Kidney glomerular epithelial cell (primary cell): ENCODE results near the gene SMARCC1.

Source experiments
- DNase-seq: peaks from one replicate; lab custom pipeline; 2025; lab: John Stamatoyannopoulos, UW

Gene SMARCC1

DNA sequence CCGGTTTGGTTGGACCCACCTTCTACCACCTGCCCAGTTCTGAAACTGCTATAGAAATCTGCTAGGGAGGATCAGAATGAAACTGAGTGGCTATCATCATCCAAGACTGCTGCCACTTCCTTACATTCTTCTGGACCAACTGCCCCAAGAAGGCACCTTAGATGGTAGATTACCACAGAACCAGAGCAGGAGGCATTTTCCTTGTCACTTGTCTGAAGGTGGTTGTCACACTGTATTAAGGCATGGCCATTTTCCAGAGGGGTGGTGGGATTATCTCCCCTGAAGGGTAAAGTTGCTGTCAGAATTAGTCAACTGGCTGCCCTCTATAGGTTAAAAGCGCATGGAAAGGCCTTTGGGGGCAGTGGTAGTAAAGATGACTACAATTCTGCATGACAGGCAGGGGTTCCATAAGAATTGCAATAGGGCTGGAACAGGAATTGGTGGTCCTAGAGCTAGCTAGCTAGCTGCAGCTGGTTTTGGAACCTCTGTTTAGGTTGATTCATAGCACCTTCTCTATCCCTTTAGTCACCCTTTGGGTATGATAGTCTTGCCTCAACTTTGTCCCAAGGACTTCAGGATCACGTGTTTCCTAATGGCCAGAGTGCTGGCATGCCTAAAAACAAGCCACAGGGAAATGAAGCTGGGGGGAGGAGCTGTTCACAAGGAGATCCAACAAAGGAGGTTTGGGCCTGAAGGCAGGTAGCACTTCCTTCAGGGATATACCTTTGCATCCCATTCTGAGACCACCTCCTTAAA, 198.2 kb downstream of the SMARCC1 start:
- DNase-seq, result no peak

DNA sequence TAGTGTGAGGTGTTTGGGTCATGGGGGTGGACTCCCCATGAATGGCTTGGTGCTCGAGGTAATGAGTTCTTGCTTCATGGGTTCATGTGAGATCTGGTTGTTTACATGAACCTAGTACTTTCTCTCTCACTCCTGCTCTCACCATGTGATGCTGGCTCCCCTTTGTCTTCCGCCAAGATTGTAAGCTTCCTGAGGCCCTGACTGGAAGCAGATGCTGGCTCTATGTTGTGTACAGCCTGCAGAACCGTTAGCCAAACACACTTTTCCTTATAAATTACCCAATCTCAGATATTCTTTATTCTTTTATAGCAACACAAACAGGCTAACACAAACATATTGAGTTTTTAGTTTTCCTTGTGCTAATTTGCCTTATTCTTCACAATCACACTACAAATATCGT, 199.9 kb downstream of the SMARCC1 start:
- DNase-seq, result no peak

GRCh38 chr3:47581422-47581821, 200.3 kb downstream of the SMARCC1 start:
- DNase-seq, result no peak

DNA sequence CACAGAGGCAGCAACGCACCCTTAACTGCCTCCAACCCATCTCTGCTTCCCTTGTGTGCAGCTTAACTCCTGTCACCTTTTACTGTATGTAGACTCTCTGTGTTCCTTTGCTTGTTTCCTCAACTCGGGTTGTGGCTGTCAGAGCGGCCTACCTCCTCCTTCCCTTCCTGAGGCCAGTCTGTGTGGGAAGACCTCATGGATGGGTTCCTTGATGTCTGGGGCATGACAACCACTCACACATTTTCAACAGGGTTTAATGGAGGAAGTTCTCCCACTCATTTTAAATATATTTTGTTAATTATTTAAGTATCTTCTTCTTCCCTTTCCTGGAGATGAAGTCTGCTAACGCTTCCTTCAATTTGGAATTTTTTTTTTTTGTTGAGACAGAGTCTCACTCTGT, 201.2 kb downstream of the SMARCC1 start:
- DNase-seq, result no peak

DNA sequence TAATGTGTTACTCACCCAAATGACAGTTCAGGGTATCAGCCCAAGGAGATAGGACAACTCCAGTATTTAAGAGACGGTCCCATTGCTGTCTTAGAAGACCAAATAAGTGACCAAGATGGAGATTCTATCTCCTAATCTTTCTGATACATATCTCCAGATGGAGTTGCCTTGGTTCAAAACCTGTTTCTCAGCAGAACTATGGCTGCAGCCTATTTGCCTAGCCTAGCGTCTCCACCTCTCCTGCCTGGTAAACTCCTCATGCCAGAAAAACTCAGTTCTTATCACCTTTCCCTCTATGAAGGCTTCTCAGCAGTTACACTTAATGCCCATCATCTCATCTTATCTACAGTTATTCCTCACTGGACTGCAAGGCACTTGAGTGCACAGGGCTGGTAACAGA, 201.8 kb downstream of the SMARCC1 start:
- DNase-seq, result no peak

GRCh38 chr3:47578691-47579632, 202.7 kb downstream of the SMARCC1 start, which contains the start of gene CSPG5:
TSS of gene CSPG5 (minus strand) at chr3:47578865. CDS start at chr3:47578693, 172 bp downstream.
- DNase-seq, result no peak

- no peak for DNase-seq
Observed at GRCh38 chr3:47578119-47578632, 203.5 kb downstream of the SMARCC1 start.

DNA sequence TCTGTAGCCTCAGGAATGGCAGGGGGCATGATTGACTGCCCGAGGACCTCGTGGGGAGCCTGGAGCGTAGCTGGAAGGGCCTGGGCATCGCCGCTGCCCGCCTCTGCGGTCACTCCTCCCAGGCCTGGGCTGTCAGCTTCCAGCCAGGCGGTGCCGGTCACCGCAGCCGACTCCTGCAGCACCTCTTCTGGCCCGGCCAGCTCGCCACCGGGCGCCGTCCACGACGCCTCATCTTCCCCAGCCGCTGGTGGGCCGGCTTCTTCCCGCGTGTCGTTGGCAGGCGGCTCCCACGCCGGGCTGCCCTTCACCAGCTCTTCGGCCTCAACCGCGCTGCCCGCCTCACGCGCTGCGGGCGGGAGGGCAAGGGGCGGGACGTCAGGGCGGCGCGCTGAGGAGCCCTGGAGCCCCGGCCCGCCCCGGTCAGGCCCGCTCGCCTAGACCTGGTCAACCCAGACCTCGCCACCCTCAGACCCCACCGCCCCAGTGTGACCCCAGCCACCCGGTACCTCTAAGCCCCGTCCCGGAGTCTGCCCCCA, 204.0 kb downstream of the SMARCC1 start:
- DNase-seq, result no peak

GRCh38 chr3:47573190-47574172, 208.2 kb downstream of the SMARCC1 start:
- no peak for DNase-seq

DNA sequence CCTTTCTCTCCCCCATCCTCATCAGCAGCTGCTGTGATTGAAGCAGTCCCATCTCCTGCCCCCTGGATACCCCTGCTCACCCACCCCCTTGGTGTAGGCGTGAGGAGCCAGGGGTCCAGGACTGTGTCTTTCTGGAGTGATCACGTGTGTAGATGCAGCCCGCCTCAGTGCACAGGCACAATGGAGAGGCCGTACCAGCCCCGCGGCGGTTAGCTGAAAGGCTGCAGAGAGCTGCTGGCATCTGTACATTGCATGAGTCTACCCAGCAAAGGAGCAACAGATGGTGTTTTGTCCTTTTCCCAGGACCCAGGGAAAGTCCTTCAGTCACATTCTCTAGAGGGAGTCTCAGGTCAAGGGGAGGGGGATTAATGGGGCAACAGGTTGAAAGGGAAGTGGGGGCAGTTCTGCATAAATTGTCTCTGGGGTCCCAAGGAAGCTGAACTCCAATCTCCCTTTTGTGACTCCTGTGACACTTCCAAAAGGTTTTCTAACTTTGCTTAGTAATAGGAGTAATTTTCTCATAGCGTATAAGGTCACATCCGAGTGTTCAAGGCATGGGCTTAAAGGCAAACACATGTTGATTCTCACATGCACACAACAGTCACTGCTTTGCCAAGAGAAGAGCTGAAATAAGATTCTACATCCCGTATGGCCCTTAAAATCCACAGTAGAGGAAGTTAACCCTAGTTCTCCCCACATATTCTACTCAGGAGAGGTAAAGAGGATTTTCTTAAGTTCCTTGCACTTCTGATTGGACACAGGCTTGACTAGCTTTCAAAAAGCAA, 210.1 kb downstream of the SMARCC1 start:
- DNase-seq, result no peak

GRCh38 chr3:47568901-47569300, 212.8 kb downstream of the SMARCC1 start:
- DNase-seq, result no peak

DNA sequence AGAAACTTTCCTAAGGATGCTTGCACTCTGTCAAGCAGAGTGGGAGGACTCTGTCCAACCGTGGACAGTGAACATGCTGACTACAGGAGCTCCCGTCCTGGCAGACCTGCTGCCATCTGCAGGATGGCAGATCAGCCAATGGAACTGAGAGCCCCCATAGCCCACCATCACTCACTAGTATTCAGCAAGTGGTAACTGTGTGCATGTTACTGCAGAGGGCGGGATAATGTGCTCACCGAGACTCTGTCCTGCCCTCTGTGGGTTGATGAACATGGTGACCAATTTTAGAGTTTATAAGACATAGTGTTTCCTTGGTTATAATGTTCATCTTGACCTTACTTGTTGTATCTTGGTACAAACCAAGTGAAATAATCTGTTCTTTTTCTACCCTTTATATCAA, 214.5 kb downstream of the SMARCC1 start:
- DNase-seq, result no peak

DNA sequence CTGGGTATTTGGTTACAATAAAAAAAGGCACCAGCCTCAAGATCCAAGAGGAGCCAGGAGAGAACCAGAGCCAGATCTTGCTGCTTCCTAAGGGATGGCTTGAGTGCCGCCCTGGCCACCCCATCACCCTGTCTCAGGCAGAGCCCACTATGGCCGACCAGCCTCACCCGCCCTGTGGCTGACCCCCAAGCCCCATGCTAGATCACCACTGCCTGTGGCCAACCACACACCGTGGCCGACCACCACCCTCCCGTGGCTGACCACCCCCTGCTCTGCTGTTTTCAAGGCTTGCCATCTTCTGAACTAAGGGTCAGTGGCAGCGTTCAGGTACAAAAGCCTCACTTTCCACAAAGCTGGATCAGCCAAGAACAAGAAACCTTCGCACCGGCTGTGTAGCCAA, 215.0 kb downstream of the SMARCC1 start:
- no peak for DNase-seq

GRCh38 chr3:47565734-47566550, 215.8 kb downstream of the SMARCC1 start:
- no peak for DNase-seq

- no peak for DNase-seq
Observed at GRCh38 chr3:47556351-47556750, 225.3 kb downstream of the SMARCC1 start.

DNA sequence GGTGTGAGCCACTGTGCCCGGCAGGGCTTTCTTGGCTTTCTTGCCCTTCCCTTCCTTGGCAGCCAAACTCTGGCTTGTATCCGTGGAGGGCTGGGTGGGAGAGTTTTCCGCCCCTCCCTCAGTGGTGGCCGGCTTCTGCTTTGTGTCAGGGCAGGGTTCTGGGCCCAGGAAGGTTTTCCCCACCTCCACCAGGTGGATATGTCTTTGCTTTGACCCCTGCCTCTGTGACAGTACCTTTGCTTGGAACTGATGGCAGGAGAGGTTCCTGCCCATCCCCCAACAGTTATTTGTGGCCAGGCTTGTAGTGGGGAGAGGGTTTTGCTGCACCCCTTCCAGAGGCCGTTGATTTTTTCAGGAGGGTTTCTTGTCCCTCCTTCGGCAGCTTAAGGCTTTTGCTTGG, 227.4 kb downstream of the SMARCC1 start:
- no peak for DNase-seq

DNA sequence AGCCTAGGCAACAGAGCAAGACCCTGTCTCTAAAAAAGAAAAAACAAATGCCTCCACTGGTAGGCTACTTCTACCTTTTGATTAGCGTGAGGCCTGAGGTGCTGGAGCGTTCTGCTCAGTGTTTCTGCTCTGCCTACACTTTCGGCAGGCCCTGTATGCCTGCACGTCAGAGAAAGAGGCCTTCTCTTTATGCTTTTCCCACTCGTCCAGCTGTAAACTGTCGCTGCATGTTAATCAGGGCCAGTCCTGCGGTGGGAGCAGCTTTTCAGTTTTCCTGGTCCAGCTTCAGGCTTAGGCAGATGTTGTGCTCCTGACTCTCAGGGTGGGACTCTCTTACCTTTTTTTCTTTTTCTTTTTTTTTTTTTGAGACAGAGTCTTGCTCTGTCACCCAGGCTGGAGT, 228.3 kb downstream of the SMARCC1 start:
- no peak for DNase-seq

DNA sequence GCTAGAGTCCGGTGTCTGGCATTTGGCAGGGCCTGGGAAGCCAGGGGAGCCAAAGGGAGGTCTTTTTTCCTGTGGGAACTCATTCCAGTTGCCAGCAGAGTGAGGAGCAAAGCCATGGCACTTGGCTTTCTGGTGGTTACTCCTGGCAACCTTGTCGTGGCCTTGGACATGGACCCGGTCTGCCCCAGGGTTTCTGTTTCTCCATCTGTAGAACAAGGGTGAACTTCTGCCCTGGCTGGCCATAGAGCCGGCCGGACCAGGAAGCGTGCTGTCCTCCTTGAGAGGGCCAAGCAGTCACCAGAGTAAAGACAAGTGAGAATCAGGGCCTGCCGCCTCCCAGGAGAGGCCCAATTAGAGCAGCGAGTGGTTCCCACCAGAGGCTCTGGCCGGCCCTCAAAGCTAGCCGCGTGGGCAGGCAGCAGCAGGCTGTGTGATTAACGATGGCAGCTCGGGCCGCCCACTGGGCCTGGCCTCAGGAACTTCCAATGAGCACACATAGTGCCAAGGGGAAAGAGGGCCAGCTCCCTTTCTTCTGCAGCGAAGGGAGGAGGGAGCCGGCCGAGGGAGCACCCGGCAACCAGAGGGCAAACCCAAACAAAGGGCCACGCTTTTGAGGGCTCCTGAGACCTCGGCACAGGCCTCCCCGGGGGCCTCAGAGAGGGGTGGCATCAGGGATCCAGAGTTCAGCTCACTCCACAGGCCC, 239.1 kb downstream of the SMARCC1 start:
- DNase-seq, result no peak

DNA sequence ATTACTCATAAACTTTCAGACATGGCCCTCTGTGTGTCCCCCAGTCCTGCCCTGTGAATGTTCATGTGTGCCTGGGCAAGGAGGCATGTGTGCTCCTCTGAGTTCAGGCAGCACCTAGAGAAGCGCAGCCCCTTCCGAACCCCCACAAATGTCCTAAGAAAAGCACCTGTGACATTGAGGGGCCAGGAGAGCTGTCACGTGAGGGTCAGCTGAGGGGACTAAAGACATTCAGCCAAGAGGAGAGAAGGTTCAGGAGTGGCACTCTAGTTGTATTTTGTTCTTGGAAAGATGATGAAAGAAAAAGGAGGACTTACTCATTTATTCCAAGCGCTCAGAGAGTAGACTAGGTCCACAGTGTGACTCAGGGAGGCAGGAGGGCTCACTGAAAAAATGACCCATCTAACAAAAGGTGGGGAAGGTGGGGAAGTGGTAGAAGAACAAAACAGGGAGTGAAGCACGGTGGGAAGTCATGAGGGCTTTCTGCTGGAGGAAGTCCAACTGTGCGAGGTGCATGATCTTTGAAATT, 240.0 kb downstream of the SMARCC1 start:
- no peak for DNase-seq
